Panc1 (cell line): ENCODE data around the gene IGSF21. TPM values are rescaled to one million over a fixed set of nuclear protein-coding genes. Genes with fewer than 3 reads are reported as not detected.

Source experiments
- ATAC-seq: fragments of 200-7000 bp; cut with Tn5 transposase; 2 replicates; pipeline ENCODE4 v1.9.1; 2020; ENCODE audit warnings: mild to moderate bottlenecking, moderate library complexity
- BruUV-seq: library from RNA; stranded (reverse); fragments of 400-500 nt; replicated peaks from 2 replicates; lab custom pipeline; 2021; lab: Mats Ljungman, UMichigan
- CTCF ChIA-PET: fragments of 300-600 bp; sonication (Branson Sonifier 250); formaldehyde crosslinking; loops from one replicate; lab custom pipeline; 2022; ENCODE audit warnings: antibody characterized with exemption; lab: Charles Lee
- POLR2A ChIA-PET: fragments of 300-600 bp; sonication (Branson Sonifier 250); formaldehyde crosslinking; loops from one replicate; lab custom pipeline; 2022; ENCODE audit warnings: antibody characterized with exemption; lab: Charles Lee
- DNase-seq: peaks from one replicate; pipeline ENCODE4 v3.0.0-alpha.2; 2010; ENCODE audit warnings: low read depth, low spot score
- H3K27ac ChIP-seq: 2 replicates; pipeline ENCODE4 v1.5.1; 2011; ENCODE audit warnings: mild to moderate bottlenecking, low read length, inconsistent platforms
- H3K27me3 ChIP-seq: fragments of 200-500 bp; sonication (Bioruptor generic); 2 replicates; pipeline ENCODE4 v1.6.0; 2014; ENCODE audit warnings: low read length, inconsistent platforms; ENCODE audit not compliant: control insufficient read depth, insufficient read depth
- H3K36me3 ChIP-seq: fragments of 200-500 bp; sonication (Bioruptor generic); 2 replicates; pipeline ENCODE4 v1.5.1; 2014; ENCODE audit warnings: inconsistent platforms, mild to moderate bottlenecking, low read length, moderate library complexity; ENCODE audit not compliant: control insufficient read depth, insufficient read depth
- H3K4me1 ChIP-seq: 2 replicates; pipeline ENCODE4 v1.5.1; 2011; ENCODE audit warnings: inconsistent platforms, mild to moderate bottlenecking, low read length, moderate library complexity; ENCODE audit not compliant: control insufficient read depth, insufficient read depth
- H3K4me3 ChIP-seq, 2 experiments: 2 replicates each; pipeline ENCODE4 v1.5.1; 2011 to 2012; ENCODE audit warnings: low read depth in 2 of 2, low read length in 2 of 2, mild to moderate bottlenecking in 2 of 2, inconsistent platforms in 1 of 2, moderate library complexity in 1 of 2
- H3K9me3 ChIP-seq: fragments of 200-500 bp; sonication (Bioruptor generic); 2 replicates; pipeline ENCODE4 v1.5.1; 2014; ENCODE audit warnings: low read depth, mild to moderate bottlenecking, inconsistent platforms, low read length, moderate library complexity; ENCODE audit not compliant: control insufficient read depth, insufficient read depth
- POLR2AphosphoS5 ChIP-seq: IDR thresholded peaks from 2 replicates; pipeline ENCODE4 v1.6.1; 2012; ENCODE audit warnings: mild to moderate bottlenecking, low read depth, low read length, moderate library complexity
- REST ChIP-seq, 2 experiments: IDR thresholded peaks; 2 replicates each; pipeline ENCODE4 v1.6.1; 2011 to 2012; ENCODE audit warnings: low read depth in 2 of 2, control low read depth in 1 of 2, low read length in 1 of 2, mild to moderate bottlenecking in 1 of 2, moderate library complexity in 1 of 2; ENCODE audit not compliant: insufficient read depth in 1 of 2
- SIN3A ChIP-seq: IDR thresholded peaks from 2 replicates; pipeline ENCODE4 v1.6.1; 2012; ENCODE audit warnings: low read depth, mild to moderate bottlenecking, low read length, moderate library complexity, borderline replicate concordance; ENCODE audit not compliant: insufficient read depth
- TCF7L2 ChIP-seq: IDR thresholded peaks from 2 replicates; pipeline ENCODE4 v1.6.1; 2011; ENCODE audit warnings: mild to moderate bottlenecking, low read depth, low read length, inconsistent platforms
- in situ Hi-C: cut with HindIII; loops from 2 replicates; pipeline ENCODE4 v1.10.0; 2016; ENCODE audit warnings: low sequenced_read_pairs, low pct_unique_long_range_greater_than_20kb
- intact Hi-C: fragments of 100-400 bp; cut with micrococcal nuclease; formaldehyde crosslinking; loops from one replicate; pipeline ENCODE4 v1.10.0; 2022; ENCODE audit not compliant: unreplicated experiment
- total RNA-seq: library from RNA; stranded (reverse); gene quantifications from one replicate; pipeline ENCODE4 v1.2.1, GENCODE V29; 2021; ENCODE audit not compliant: unreplicated experiment
- TF ChIP-seq, protein P1 (sequence below): fragments of 450-650 bp; IDR thresholded peaks from 2 replicates; pipeline ENCODE4 v1.5.1; 2017; ENCODE audit warnings: mild to moderate bottlenecking

Gene IGSF21
- total RNA-seq, 1 experiment from 2014 or later: not detected

DNA sequence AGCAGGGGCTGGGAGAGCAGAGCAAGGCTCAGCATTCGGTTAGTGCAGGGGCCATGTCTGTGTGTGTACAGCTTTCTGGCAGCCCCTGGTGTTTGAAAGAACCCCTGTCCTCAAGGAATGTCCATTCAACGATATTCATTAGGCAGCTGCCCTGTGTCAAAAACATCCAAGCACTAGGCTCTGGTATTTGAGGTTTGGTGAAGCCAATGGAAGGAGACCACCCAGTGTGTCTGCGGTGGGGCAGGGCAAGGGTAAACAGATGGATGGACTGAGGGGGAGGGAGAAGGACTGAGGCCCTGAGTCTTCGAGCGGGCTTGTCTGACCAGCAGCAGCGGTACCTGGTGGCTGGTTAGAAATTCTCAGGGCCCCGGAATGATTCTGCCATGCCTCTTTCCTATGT, 217.5 kb downstream of the IGSF21 start:
- intact Hi-C loops: no loop called here
- peaks cover 14% of the 10 kb centered on the region for H3K27me3 ChIP-seq
- TF ChIP-seq POLR2AphosphoS5: no peak
- TF ChIP-seq SIN3A: no peak
- TF ChIP-seq, protein P1, sequence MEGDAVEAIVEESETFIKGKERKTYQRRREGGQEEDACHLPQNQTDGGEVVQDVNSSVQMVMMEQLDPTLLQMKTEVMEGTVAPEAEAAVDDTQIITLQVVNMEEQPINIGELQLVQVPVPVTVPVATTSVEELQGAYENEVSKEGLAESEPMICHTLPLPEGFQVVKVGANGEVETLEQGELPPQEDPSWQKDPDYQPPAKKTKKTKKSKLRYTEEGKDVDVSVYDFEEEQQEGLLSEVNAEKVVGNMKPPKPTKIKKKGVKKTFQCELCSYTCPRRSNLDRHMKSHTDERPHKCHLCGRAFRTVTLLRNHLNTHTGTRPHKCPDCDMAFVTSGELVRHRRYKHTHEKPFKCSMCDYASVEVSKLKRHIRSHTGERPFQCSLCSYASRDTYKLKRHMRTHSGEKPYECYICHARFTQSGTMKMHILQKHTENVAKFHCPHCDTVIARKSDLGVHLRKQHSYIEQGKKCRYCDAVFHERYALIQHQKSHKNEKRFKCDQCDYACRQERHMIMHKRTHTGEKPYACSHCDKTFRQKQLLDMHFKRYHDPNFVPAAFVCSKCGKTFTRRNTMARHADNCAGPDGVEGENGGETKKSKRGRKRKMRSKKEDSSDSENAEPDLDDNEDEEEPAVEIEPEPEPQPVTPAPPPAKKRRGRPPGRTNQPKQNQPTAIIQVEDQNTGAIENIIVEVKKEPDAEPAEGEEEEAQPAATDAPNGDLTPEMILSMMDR: no peak
- no peak for TF ChIP-seq TCF7L2
- no peak for TF ChIP-seq REST (IDR thresholded peaks at IDR 0.05; ENCODE audit: insufficient read depth in 1 of 2, low read depth in 2 of 2, low read length in 1 of 2)
- H3K27ac ChIP-seq: no peak overlapping the region
- H3K9me3 ChIP-seq: no peaks in the 10 kb centered on the region
- H3K4me3 ChIP-seq: no peak overlapping the region
- POLR2A ChIA-PET: no interaction called here
- BruUV-seq: no TSS peak
- DNase-seq: no peak
- no peak for ATAC-seq
- in situ Hi-C loops: no loop called here
- no peaks in the 10 kb centered on the region for H3K36me3 ChIP-seq
- no peaks in the 10 kb centered on the region for H3K4me1 ChIP-seq
- CTCF ChIA-PET: interaction anchor here (0.6 kb wide), 1 partner anchor 541 kb away, joined by 3 read pairs; no protein-coding TSS in a partner anchor

DNA sequence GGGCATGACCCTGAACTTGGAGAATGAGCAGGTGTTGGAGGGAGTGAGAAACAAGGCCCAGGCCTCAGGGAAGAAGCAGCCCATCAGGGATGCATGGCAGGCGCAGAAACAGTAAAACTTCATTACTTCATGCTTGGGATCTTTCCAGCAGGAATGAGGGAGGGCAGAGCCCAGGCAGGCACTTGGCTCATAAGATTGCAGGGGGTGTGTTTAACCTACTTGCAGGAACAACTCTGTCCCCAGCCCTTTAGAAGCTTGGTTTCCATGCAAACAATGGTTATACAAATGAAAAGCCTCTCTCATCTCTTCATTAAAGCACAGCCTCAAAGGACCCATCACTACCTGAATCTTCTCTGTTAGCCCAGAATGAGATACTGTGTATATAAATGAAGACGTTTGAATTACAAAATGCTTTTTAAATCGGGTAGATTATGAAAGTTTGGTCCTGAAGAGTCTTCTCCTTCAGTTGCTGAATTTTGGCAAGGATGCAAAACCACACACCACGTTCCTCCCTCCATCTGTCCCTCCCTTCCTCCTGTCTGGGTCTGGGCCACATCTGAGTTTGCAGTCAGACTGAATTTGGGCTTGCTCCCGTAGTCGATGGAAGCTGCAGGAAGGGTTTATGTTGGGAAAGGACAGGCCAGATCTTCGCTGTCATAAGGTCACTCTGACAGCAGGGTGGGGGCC, 218.8 kb downstream of the IGSF21 start:
- Histone ChIP-seq H3K27ac (no peak overlapping the region), H3K4me1 (no peaks in the 10 kb centered on the region), H3K36me3 (no peaks in the 10 kb centered on the region), H3K9me3 (no peaks in the 10 kb centered on the region), H3K4me3 (no peak overlapping the region), H3K27me3 (peaks cover 18% of the 10 kb centered on the region)
- BruUV-seq: no TSS peak
- in situ Hi-C loops: no loop called here
- ChIA-PET CTCF (no interaction called here), POLR2A (no interaction called here)
- ATAC-seq: no peak
- TF ChIP-seq TCF7L2 (no peak), POLR2AphosphoS5 (no peak), REST (IDR thresholded peaks at IDR 0.05; ENCODE audit: insufficient read depth in 1 of 2, low read depth in 2 of 2, low read length in 1 of 2) (no peak), SIN3A (no peak)
- TF ChIP-seq, protein P1: no peak
- intact Hi-C loops: no loop called here
- no peak for DNase-seq
